Measurements from ENCODE around the gene GTF2H4. TPM values are rescaled to one million over a fixed set of nuclear protein-coding genes. Genes with fewer than 3 reads are reported as not detected.
"Not testable (repeated sequence)": the region's sequence is repeated elsewhere in the genome, so short reads cannot be mapped to it uniquely, and the experiment has no call there.

The GTF2H4 gene
- polyA plus RNA-seq (ENCODE audit: low read depth in 6 of 6) = 10 to 100 TPM in 3 of 6 donors, 1 to 10 TPM in 3; 7.6 to 11.5 (median 9.6) TPM

DNA sequence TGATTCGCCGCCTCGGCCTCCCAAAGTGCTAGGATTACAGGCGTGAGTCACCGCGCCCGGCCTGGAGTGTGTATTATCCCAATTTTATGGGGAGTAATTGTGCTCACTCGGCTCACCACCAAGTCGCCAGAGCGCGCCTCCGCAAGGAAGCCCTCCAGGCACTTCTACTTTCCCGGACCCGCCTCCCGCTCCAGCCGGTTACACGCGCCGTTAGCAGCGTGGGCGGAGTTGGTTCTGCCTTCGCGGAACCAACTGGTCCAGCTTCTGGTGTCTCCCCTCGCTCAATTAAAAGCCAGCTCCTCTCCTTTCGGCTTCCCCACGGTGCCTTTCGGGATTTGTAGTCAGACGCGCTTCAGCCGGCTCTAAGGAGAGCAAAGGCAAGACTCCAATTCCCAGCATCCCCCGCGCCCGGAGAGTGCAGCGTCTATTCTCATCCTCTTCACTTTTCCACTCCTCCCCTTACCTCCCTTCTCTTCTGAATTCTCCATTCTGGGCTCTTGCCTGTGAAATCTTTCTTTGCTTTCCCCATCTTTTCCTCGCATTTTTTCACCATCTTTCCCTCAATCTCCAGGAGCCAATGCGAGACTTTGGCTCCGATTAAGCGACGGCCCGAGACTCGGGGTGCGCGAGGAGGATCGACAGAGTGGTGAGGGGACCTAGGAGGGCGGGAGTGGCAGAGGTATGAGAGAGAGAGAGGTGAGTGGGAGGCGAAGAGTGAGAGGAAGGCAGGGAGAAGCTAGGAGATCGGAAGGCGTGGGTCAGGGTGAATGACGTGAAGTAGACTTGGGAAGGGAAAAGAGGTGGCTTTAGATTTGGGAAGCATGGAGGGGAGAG lies at the start of gene GTF2H4:
TSS of gene GTF2H4 (plus strand) at position 450 of the 834 bp plus-strand sequence.
- H3K4me1 Mint-ChIP-seq = peaks cover 19 to 45% (median 22%) of the 10 kb centered on the region in 3 donors

DNA sequence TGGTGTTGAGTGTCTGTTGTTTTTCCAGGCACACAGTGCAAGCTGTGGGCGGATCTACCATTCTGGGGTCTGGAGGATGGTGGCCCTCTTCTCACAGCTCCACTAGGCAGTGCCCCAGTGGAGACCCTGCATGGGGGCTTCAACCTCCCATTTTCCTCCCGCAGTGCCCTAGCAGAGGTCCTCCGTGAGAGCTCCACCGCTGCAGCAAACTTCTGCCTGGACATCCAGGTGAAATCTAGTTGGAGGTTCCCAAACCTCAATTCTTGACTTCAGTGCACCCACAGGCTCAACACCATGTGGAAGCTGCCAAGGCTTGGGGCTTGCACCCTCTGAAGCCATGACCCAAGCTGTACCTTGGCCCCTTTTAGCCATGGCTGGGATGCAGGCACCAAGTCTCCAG lies 48.3 kb upstream of the GTF2H4 start:
- not testable (repeated sequence) for H3K4me3 Mint-ChIP-seq; H3K27ac Mint-ChIP-seq; ATAC-seq (ENCODE audit: low read depth in 2 of 2); H3K36me3 Mint-ChIP-seq; DNase-seq
- Mint-ChIP-seq H3K27me3 (peaks cover 3 to 21% (median 11%) of the 10 kb centered on the region in 3 donors), H3K9me3 (peaks cover 4 to 26% (median 23%) of the 10 kb centered on the region in 7 donors), H3K4me1 (peaks cover 6 to 11% (median 9%) of the 10 kb centered on the region in 3 donors)

More for the DNA sequence above, at the start of gene GTF2H4:
- no peaks in the 10 kb centered on the region for H3K9me3 Mint-ChIP-seq
- peak within 1 kb of the TSS; percentile 96 to 100 (median 98) for H3K4me3 Mint-ChIP-seq
- H3K36me3 Mint-ChIP-seq = peaks cover 0 to 14% of the 10 kb centered on the region in 2 donors
- no peaks in the 10 kb centered on the region for H3K27me3 Mint-ChIP-seq
- ATAC-seq (ENCODE audit: low read depth in 2 of 2) (peak; percentile 96), DNase-seq (peak; percentile 85)
- H3K27ac Mint-ChIP-seq = peak within 1 kb of the TSS; percentile 9 to 90 (median 65)

DNA sequence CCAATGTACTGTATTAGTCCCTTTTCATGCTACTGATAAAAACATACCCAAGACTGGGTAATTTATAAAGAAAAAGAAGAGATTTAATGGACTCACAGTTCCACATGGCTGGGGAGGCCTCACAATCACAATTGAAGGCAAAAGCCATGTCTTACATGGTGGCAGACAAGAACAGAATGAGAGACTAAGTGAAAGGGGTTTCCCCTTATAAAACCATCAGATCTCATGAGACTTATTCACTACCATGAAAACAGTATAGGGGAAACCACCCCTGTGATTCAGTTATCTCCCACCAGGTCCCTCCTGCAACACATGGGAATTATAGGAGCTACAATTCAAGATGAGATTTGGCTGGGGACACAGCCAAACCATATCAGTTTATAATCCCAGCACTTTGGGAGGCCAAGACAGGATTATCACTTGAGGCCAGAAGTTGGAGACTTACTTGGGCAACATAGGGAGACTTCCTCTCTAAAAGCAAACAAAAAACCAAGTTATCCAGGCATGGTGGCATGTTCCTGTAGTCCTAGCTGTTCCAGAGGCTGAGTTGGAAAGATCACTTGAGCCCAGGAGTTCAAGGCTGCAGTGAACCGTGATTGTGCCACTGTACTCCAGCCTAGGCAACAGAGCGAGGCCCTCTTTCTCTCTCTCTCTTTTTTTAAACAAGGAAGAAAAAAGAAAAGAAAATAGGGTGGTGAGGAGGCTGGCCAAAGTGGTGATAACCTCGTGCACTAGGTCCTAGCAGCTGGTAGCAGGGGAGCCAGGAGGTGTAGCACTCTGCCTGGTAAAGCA lies 46.6 kb upstream of the GTF2H4 start:
- H3K27ac Mint-ChIP-seq = no peak overlapping the region
- peaks cover 4 to 26% (median 23%) of the 10 kb centered on the region in 7 donors for H3K9me3 Mint-ChIP-seq
- no peak overlapping the region for H3K4me3 Mint-ChIP-seq
- peaks cover 5 to 8% (median 8%) of the 10 kb centered on the region in 3 donors for H3K4me1 Mint-ChIP-seq
- peaks cover 8% of the 10 kb centered on the region in 2 donors for H3K36me3 Mint-ChIP-seq
- H3K27me3 Mint-ChIP-seq = peaks cover 3 to 13% (median 9%) of the 10 kb centered on the region in 3 donors
- DNase-seq (no peak), ATAC-seq (ENCODE audit: low read depth in 2 of 2) (peak in 1 of 2 donors; percentile 21)

DNA sequence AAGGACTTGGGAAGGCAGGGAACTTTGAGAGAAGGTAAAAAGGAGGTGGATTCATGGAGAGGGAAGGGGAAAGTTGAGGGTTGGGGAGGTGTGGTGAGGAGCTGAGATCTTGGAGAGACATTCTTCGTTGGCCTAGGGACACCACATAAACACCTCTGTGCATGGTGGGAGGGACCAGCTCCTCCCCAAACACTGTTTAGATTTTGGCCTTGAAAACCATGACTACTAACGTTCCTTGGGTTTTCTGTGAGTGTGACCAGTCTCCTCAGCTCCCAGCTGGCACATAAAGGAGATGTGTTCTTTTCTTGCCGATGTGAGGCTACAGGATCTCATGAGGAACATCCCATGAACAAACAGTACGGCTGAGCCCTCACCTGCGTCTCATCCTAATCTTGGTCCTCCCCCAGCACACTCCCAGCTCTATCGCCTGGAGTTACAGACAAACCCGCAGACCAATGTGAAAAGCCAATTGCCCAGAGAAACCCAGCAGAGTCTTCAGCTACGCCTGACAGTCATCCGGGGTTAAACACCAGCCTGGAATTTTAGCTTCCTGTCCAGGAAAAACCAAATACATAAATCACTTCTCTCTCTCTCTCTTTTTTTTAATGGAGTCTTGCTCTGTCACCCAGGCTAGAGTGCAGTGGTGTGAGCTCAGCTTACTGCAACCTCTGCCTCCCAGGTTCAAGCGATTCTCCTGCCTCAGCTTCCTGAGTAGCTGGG lies 45.7 kb upstream of the GTF2H4 start:
- Mint-ChIP-seq H3K4me3 (peak overlapping the region in 2 of 8 donors; percentile 5 to 49), H3K9me3 (peaks cover 4 to 26% (median 23%) of the 10 kb centered on the region in 7 donors), H3K36me3 (peaks cover 8% of the 10 kb centered on the region in 2 donors), H3K27me3 (peaks cover 3 to 7% (median 5%) of the 10 kb centered on the region in 3 donors), H3K4me1 (peaks cover 0 to 4% (median 3%) of the 10 kb centered on the region in 3 donors), H3K27ac (peak overlapping the region in 2 of 6 donors; percentile 6 to 16)
- ATAC-seq (ENCODE audit: low read depth in 2 of 2) (no peak), DNase-seq (no peak)

DNA sequence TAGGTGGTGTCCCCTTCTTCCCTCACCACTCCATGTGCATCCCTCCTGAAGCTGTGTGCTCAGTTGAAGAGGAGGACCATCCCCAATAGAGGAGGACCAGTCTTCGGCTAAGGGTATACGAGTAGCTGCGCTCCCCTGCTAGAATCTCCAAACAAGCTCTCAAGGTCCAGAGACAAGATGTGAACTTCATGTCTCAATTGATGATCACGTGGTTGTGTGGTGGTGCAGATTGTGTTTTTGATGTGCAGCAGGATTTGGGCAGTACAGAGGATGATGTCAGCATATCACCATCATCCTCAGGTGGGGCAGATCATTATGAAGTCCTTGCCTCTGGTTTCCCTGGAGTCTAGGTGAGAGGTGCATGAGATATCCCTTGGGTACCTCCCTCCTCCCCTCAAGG lies 43.7 kb upstream of the GTF2H4 start:
- Mint-ChIP-seq H3K9me3 (peaks cover 0 to 31% (median 25%) of the 10 kb centered on the region in 7 donors), H3K4me1 (peaks cover 0 to 4% (median 2%) of the 10 kb centered on the region in 3 donors), H3K4me3 (no peak overlapping the region), H3K27ac (no peak overlapping the region), H3K36me3 (peaks cover 8% of the 10 kb centered on the region in 2 donors), H3K27me3 (peaks cover 3 to 7% (median 5%) of the 10 kb centered on the region in 3 donors)
- no peak for ATAC-seq (ENCODE audit: low read depth in 2 of 2)
- DNase-seq = no peak

DNA sequence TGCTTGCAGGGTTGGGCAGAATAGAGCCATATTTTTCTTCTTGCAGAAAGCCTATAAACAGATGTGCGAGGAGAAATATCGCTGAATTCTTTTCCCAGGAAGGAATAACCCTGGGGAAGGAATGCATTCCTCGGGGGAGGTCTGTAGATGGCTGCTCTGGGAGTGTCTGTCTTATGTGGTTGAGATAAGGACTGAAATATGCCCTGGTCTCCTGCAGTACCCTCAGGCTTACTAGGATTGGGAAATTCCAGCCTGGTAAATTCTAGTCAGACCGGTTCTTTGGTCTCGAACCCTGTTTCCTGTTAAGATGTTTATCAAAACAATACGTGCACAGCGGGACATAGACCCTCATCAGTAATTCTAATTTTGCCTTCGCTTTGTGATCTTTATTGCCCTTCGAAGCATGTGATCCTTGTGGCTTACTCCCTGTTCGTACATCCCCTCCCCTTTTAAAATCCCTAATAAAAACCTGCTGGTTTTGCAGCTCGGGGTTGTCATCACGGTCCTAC lies 38.7 kb upstream of the GTF2H4 start:
- H3K27ac Mint-ChIP-seq; DNase-seq; ATAC-seq (ENCODE audit: low read depth in 2 of 2); H3K4me3 Mint-ChIP-seq; H3K4me1 Mint-ChIP-seq; H3K27me3 Mint-ChIP-seq: not testable (repeated sequence)
- Mint-ChIP-seq H3K9me3 (peaks cover 6 to 46% (median 35%) of the 10 kb centered on the region in 7 donors), H3K36me3 (peaks cover 12 to 25% of the 10 kb centered on the region in 2 donors)

DNA sequence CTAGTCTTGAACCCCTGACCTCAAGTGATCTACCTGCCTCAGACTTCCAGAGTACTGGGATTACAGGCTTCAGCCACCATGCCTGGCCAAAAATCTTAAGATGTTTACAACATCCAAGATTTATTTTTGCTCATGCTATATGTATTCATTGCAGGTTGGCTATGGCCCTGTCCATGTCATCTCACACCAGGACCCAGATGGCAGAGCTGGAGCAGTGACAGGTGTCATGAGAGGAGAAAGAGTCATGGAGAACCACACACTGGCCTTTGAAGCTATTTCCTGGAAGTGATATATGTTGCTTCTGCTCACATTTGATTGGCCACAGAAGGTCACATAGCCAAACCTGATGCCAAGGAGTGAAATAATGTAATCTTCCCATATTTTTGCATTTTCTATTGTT lies 37.5 kb upstream of the GTF2H4 start:
- Mint-ChIP-seq H3K4me1 (no peaks in the 10 kb centered on the region), H3K27ac (no peak overlapping the region), H3K9me3 (peaks cover 6 to 46% (median 35%) of the 10 kb centered on the region in 7 donors), H3K4me3 (peak overlapping the region in 1 of 8 donors; percentile 22), H3K36me3 (peaks cover 12 to 25% of the 10 kb centered on the region in 2 donors), H3K27me3 (peaks cover 0 to 9% (median 0%) of the 10 kb centered on the region in 3 donors)
- DNase-seq = no peak
- ATAC-seq (ENCODE audit: low read depth in 2 of 2) = no peak

DNA sequence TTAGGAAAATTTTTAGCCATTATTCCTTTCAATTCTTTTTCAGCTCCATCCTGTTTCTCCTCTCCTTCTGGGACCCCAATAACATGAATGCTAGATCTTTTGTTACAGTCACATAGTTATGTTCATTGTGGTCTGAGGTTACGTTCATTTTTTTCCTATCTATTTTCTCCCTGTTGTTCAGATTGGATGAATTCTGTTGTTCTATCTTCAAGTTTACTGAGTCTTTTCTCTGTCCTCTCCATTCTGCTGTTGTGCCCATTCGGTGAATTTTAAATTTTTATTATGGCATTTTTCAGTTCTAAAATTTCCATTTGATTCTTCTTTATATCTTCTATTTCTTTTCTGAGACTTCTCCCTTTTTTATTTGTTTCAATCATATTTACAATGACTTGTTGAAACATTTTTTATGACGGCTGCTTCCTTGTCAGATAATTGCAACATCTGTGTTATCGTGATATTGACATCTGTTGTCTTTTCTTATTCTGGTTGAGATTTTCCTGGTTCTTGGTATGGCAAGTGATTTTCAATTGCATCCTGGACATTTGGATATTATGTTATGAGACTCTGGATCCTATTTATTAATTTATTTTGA lies 36.3 kb upstream of the GTF2H4 start:
- Mint-ChIP-seq H3K9me3 (peaks cover 6 to 46% (median 35%) of the 10 kb centered on the region in 7 donors), H3K4me3 (peak overlapping the region in 2 of 8 donors; percentile 32 to 33), H3K36me3 (peaks cover 12 to 25% of the 10 kb centered on the region in 2 donors), H3K27ac (no peak overlapping the region), H3K4me1 (no peaks in the 10 kb centered on the region), H3K27me3 (peaks cover 0 to 9% (median 0%) of the 10 kb centered on the region in 3 donors)
- ATAC-seq (ENCODE audit: low read depth in 2 of 2) (no peak), DNase-seq (no peak)

DNA sequence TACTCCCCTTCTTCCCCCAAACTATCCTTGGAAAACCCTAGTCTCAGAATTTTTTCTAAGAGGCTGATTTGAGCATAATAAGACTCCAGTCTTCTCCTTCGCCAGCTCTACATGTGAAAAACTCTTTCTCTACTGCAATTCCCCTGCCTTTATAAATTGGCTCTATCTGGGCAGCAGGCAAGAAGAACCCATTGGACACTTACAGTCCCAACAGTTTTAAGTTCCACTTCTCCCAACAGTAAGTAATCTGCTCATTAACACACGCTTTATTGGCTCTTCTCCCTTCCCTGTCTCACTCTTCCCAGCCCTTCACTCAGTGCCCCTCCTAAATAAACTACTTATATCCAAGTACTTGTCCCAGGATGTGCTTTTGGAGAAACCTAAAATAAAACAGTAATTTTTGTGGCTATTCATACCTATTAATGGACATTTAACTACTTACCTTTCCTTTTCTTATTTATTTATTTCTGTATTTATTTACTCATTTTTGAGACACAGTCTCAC lies 34.8 kb upstream of the GTF2H4 start:
- Mint-ChIP-seq H3K27ac (peak overlapping the region in 2 of 6 donors; percentile 58 to 77), H3K4me1 (peaks cover 8 to 12% (median 9%) of the 10 kb centered on the region in 3 donors), H3K9me3 (peaks cover 6 to 44% (median 31%) of the 10 kb centered on the region in 7 donors), H3K36me3 (peaks cover 12 to 25% of the 10 kb centered on the region in 2 donors), H3K4me3 (no peak overlapping the region), H3K27me3 (peaks cover 0 to 9% (median 0%) of the 10 kb centered on the region in 3 donors)
- ATAC-seq (ENCODE audit: low read depth in 2 of 2) (no peak), DNase-seq (no peak)

DNA sequence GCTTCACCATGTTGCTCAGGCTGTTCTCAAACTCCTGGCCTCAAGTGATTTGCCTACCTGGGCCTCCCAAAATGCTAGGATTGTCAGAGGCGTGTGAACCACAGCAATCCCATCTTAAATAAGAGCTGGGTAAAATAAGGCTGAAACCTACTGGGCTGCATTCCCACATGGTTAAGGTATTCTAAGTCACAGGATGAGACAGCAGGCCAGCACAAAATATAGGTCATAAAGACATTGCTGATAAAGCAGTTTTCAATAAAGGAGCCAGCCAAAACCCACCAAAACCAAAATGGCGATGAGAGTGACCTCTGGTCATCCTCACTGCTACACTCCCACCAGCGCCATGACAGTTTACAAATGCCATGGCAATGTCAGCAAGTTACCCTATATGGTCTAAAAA lies 34.2 kb upstream of the GTF2H4 start:
- peaks cover 6 to 41% (median 31%) of the 10 kb centered on the region in 7 donors for H3K9me3 Mint-ChIP-seq
- H3K27me3 Mint-ChIP-seq; H3K27ac Mint-ChIP-seq; DNase-seq; ATAC-seq (ENCODE audit: low read depth in 2 of 2); H3K4me3 Mint-ChIP-seq: not testable (repeated sequence)
- peaks cover 14 to 18% (median 15%) of the 10 kb centered on the region in 3 donors for H3K4me1 Mint-ChIP-seq
- H3K36me3 Mint-ChIP-seq = peaks cover 12 to 25% of the 10 kb centered on the region in 2 donors

DNA sequence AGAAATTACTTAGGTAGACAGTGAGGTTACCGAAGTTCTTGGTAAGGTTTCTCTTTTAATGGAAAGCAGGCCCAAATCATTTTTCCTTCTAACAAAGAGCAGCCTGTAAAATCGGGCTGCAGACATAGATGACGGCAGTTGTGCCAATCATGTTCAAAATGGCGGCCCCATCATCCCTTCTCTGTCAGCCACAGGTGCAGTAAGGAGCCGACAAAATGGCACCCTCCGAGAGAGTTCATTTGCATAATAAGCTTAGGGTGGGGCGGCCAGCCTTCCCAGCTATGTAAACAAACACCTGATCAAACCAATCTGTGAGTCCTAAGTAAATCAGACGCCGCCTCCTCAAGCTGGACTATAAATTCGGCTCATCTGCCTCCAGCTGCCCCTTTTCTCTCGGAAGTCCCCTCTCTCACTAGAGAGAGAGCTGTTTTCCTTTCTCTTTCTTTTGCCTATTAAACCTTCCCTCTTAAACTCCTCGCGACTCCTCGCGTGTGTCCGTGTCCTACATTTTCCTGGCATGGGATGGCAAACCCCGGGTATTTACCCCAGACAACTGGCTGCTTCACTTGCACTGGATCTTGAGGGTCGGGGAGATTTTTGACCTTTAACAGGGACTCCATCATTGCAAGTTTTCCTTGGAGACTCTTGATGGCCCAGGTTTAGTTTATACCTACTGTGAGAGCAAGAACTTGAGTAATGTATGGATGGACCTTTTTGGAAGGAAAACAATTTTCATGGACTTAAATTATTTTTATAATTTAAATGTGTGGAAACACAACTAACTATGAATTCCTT lies 32.6 kb upstream of the GTF2H4 start:
- Mint-ChIP-seq H3K27ac (no peak overlapping the region), H3K4me3 (no peak overlapping the region), H3K4me1 (peaks cover 22 to 30% (median 28%) of the 10 kb centered on the region in 3 donors), H3K27me3 (peaks cover 0 to 9% (median 0%) of the 10 kb centered on the region in 3 donors), H3K36me3 (peaks cover 12 to 25% of the 10 kb centered on the region in 2 donors), H3K9me3 (peaks cover 6 to 26% (median 18%) of the 10 kb centered on the region in 7 donors)
- no peak for ATAC-seq (ENCODE audit: low read depth in 2 of 2)
- no peak for DNase-seq

Measured in naive B cell (primary cell).